K562 (cell line): Measurements from ENCODE around the gene MID1IP1. TPM values are rescaled to one million over a fixed set of nuclear protein-coding genes. Genes with fewer than 3 reads are reported as not detected.

Experiments
- BRCA1 ChIP-seq, 2 experiments: fragments of 450-650 bp in 1 of 2; sonication (generic) in 1 of 2; formaldehyde crosslinking in 1 of 2; IDR thresholded peaks; 2 replicates each; pipeline versions ENCODE4 v1.5.0 to v1.6.1; 2017 to 2020; ENCODE audit warnings: mild to moderate bottlenecking in 1 of 2, missing genetic modification reagents in 1 of 2
- CBX8 ChIP-seq: fragments of 200-600 bp; sonication (generic); IDR thresholded peaks from 2 replicates; pipeline ENCODE4 v1.6.1; 2012; ENCODE audit warnings: borderline replicate concordance, mixed run types, low read depth, mild to moderate bottlenecking, moderate library complexity, mixed read lengths, low read length, control low read depth, inconsistent platforms; ENCODE audit not compliant: poor library complexity, severe bottlenecking; ENCODE audit errors: extremely low read depth
- EP400 ChIP-seq: fragments of 450-650 bp; IDR thresholded peaks from 2 replicates; pipeline ENCODE4 v1.6.1; 2017; ENCODE audit warnings: antibody characterized with exemption, mild to moderate bottlenecking, moderate library complexity
- JUND ChIP-seq, 2 experiments: IDR thresholded peaks; 2 replicates in 1 of 2; 3 replicates in 1 of 2; pipeline ENCODE4 v1.6.1; 2011; ENCODE audit warnings: borderline replicate concordance in 2 of 2, low read depth in 2 of 2, low read length in 2 of 2, improper control_type of control experiment in 1 of 2, missing biosample characterization in 1 of 2, missing genetic modification characterization in 1 of 2, missing genetic modification reagents in 1 of 2
- L3MBTL2 ChIP-seq: fragments of 450-650 bp; IDR thresholded peaks from 2 replicates; pipeline ENCODE4 v1.6.1; 2016; ENCODE audit warnings: mild to moderate bottlenecking, moderate library complexity
- MTA1 ChIP-seq: fragments of 450-650 bp; IDR thresholded peaks from 2 replicates; pipeline ENCODE4 v1.6.1; 2017; ENCODE audit warnings: borderline replicate concordance
- NONO ChIP-seq, 2 experiments: fragments of 200-400 bp in 1 of 2; fragments of 450-650 bp in 1 of 2; formaldehyde crosslinking in 1 of 2; IDR thresholded peaks; 2 replicates each; pipeline ENCODE4 v1.6.1; 2017; ENCODE audit warnings: low read depth in 2 of 2, mild to moderate bottlenecking in 2 of 2, moderate library complexity in 2 of 2, low read length in 1 of 2
- PTBP1 ChIP-seq: fragments of 200-400 bp; formaldehyde crosslinking; IDR thresholded peaks from 2 replicates; pipeline ENCODE4 v1.6.1; 2017; ENCODE audit warnings: low read depth, low read length
- polyA plus RNA-seq, 8 experiments: library from polyadenylated mRNA; depleted of rRNA in 4 of 8; stranded (reverse) in 5 of 8; unstranded in 3 of 8; fragments of >200 nt; fragmentation: Nextera tagmentation in 2 of 8; fragmentation: Illumina TruSeq in 1 of 8; extraction: Ambion mirVana in 2 of 8; extraction: Trizol in 1 of 8; gene quantifications; 2 replicates each; pipeline versions ENCODE4 v1.2.1 to v1.2.3, GENCODE V29; 2011 to 2014; ENCODE audit warnings: inconsistent platforms in 1 of 8, missing spikeins in 1 of 8
- total RNA-seq, 7 experiments: library from RNA; depleted of rRNA in 6 of 7; stranded (reverse); fragments of >200 nt in 6 of 7; fragmentation: Illumina TruSeq in 2 of 7; extraction: Trizol in 2 of 7; gene quantifications; 2 replicates each; pipeline versions ENCODE4 v1.2.1 to v1.2.3, GENCODE V29; 2011 to 2021; ENCODE audit warnings: low replicate concordance in 1 of 7
- TF ChIP-seq, protein P1 (sequence below): fragments of 250-450 bp; sonication (Bioruptor Pico); IDR thresholded peaks from 2 replicates; pipeline ENCODE4 v1.5.0; 2021
- TF ChIP-seq, protein P2 (sequence below): fragments of 250-450 bp; sonication (Bioruptor Pico); IDR thresholded peaks from 2 replicates; pipeline ENCODE4 v1.5.0; 2021; ENCODE audit warnings: mild to moderate bottlenecking, moderate library complexity
- TF ChIP-seq, protein P3 (sequence below): fragments of 450-650 bp; IDR thresholded peaks from 2 replicates; pipeline ENCODE4 v1.6.1; 2018; ENCODE audit not compliant: partially characterized antibody
- TF ChIP-seq, protein P4 (sequence below): fragments of 250-450 bp; sonication (Bioruptor Pico); IDR thresholded peaks from 2 replicates; pipeline ENCODE4 v1.8.0; 2021; ENCODE audit warnings: moderate library complexity, mild to moderate bottlenecking, inconsistent platforms

The MID1IP1 gene
- total and polyA plus RNA-seq, 9 of the 15 experiments (the other 6 are each of a cell fraction or from before 2014, with no cell fraction given): 0.51 to 102 (median 27.5) TPM

DNA sequence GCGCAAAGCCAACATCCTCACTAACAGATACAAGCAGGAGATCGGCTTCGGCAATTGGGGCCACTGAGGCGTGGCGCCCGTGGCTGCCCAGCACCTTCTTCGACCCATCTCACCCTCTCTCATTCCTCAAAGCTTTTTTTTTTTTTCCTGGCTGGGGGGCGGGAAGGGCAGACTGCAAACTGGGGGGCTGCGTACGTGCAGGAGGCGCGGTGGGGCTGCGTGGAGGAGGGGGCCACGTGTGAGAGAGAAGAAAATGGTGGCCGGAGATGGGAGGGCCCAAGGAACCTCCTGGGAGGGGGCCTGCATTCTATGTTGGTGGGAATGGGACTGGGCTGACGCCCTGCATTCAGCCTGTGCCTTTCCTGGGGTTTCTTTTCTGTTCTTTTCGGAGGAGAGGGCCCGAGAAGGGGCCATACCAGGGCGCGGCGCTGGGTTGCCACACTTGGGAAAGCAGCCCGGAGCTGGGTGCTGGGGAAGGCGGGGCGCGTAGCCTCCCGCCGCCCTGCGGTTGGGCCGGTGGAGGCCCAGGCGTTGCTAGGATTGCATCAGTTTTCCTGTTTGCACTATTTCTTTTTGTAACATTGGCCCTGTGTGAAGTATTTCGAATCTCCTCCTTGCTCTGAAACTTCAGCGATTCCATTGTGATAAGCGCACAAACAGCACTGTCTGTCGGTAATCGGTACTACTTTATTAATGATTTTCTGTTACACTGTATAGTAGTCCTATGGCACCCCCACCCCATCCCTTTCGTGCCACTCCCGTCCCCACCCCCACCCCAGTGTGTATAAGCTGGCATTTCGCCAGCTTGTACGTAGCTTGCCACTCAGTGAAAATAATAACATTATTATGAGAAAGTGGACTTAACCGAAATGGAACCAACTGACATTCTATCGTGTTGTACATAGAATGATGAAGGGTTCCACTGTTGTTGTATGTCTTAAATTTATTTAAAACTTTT is 4.5 kb downstream of the MID1IP1 start (continued):
- TF ChIP-seq, protein P1, sequence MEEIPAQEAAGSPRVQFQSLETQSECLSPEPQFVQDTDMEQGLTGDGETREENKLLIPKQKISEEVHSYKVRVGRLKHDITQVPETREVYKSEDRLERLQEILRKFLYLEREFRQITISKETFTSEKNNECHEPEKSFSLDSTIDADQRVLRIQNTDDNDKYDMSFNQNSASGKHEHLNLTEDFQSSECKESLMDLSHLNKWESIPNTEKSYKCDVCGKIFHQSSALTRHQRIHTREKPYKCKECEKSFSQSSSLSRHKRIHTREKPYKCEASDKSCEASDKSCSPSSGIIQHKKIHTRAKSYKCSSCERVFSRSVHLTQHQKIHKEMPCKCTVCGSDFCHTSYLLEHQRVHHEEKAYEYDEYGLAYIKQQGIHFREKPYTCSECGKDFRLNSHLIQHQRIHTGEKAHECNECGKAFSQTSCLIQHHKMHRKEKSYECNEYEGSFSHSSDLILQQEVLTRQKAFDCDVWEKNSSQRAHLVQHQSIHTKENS (CRISPR knock-in tag): no peak
- TF ChIP-seq EP400 (peak; percentile 90), NONO (IDR thresholded peaks at IDR 0.05; ENCODE audit: low read depth in 2 of 2, low read length in 1 of 2) (no peak), L3MBTL2 (no peak), JUND (IDR thresholded peaks at IDR 0.05; ENCODE audit: borderline replicate concordance, low read depth, low read length) (peak; percentile 53; the same call in 1 of the 2 replicates), JUND (tag; IDR thresholded peaks at IDR 0.05; ENCODE audit: borderline replicate concordance, low read depth, low read length) (no peak; the same call in 2 of the 3 replicates), BRCA1 (IDR thresholded peaks at IDR 0.05) (no peak), BRCA1 (CRISPR knock-in tag; IDR thresholded peaks at IDR 0.05) (no peak), CBX8 (no peak), PTBP1 (no peak), MTA1 (no peak)
- TF ChIP-seq, protein P2, sequence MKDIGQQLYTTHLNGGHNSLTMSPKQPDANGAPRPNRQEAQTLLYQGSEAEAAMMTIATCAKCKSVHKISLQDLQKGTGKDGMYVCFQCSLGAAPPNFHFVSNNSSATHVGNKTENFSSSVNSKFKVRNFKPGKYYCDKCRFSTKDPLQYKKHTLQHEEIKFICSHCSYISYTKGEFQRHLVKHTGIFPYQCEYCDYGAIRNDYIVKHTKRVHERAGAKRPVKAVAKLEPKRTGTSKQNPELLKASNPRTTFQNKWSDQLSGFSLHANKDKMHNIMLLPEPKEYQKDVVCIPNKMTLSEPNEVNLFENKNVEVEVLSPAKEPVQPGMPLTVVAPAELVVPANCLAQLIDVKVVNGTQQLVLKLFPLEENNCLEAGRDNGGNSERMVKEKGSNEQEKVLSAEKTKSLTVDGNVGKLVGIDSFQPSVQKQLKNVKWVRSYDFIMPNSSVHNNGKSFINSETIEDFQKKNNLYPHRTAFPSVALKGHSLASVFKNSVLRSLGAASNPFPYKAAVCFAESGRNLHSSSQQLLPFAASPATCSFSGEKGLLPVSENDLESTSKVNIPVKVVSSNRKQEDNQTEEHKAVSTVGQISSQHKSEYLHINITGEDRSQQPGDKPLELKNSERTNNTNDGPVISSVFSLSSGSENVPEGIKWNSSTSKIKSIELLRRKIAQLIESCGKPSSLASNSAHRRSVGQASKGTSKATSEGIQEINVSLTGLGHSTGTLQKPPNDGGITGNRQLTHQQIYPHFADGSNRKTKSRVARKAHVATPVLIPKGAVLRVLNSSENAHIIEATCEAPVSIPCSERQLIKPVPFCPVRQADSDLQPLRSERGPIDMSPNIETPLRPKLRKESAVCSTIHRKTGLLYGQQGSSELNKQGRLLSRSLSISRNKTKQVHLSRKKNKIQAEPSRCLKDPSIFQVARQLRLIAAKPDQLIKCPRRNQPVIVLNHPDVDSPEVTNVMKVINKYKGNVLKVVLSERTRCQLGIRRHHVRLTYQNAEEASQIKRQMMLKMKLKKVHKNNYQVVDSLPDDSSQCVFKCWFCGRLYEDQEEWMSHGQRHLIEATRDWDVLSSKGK (CRISPR knock-in tag): no peak
- TF ChIP-seq, protein P3, sequence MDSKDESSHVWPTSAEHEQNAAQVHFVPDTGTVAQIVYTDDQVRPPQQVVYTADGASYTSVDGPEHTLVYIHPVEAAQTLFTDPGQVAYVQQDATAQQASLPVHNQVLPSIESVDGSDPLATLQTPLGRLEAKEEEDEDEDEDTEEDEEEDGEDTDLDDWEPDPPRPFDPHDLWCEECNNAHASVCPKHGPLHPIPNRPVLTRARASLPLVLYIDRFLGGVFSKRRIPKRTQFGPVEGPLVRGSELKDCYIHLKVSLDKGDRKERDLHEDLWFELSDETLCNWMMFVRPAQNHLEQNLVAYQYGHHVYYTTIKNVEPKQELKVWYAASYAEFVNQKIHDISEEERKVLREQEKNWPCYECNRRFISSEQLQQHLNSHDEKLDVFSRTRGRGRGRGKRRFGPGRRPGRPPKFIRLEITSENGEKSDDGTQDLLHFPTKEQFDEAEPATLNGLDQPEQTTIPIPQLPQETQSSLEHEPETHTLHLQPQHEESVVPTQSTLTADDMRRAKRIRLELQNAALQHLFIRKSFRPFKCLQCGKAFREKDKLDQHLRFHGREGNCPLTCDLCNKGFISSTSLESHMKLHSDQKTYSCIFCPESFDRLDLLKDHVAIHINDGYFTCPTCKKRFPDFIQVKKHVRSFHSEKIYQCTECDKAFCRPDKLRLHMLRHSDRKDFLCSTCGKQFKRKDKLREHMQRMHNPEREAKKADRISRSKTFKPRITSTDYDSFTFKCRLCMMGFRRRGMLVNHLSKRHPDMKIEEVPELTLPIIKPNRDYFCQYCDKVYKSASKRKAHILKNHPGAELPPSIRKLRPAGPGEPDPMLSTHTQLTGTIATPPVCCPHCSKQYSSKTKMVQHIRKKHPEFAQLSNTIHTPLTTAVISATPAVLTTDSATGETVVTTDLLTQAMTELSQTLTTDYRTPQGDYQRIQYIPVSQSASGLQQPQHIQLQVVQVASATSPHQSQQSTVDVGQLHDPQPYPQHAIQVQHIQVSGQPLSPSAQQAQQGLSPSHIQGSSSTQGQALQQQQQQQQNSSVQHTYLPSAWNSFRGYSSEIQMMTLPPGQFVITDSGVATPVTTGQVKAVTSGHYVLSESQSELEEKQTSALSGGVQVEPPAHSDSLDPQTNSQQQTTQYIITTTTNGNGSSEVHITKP: peak; percentile 51
- TF ChIP-seq, protein P4, sequence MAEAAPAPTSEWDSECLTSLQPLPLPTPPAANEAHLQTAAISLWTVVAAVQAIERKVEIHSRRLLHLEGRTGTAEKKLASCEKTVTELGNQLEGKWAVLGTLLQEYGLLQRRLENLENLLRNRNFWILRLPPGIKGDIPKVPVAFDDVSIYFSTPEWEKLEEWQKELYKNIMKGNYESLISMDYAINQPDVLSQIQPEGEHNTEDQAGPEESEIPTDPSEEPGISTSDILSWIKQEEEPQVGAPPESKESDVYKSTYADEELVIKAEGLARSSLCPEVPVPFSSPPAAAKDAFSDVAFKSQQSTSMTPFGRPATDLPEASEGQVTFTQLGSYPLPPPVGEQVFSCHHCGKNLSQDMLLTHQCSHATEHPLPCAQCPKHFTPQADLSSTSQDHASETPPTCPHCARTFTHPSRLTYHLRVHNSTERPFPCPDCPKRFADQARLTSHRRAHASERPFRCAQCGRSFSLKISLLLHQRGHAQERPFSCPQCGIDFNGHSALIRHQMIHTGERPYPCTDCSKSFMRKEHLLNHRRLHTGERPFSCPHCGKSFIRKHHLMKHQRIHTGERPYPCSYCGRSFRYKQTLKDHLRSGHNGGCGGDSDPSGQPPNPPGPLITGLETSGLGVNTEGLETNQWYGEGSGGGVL (CRISPR knock-in tag): no peak
